NCI-H748 (cell line): ENCODE data around the gene UGT1A9.

Experiments
- DNase-seq: peaks from one replicate; lab custom pipeline; 2025; ENCODE audit not compliant: unreplicated experiment; lab: John Stamatoyannopoulos, UW

The UGT1A9 gene

DNA sequence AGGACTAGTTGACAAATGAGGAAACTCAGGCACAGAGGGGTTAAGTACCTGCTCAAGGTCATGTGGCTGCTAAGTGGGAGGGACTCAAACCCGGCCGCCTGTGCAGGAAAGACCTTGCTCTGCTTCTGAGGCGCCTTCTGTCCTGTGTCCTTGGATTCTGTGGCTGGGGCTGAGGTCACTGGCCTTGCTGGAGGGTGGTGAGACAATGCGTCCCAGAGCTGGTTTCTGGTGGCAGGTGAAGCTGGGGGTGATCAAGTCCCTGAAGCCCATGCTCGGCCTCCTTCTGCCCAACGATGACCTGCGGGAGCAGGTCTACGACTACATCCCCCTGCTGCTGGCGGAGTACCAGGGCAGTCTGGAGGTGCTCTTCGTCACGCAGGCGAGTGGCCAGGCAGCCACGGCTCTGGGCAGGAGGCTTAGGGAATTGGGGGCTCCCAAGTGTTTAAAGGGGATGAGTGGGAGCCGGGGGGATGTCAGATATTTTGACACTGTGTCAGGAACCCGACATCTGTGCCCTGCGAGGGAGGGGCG is 122.5 kb downstream of the UGT1A9 start:
- no peak for DNase-seq

DNA sequence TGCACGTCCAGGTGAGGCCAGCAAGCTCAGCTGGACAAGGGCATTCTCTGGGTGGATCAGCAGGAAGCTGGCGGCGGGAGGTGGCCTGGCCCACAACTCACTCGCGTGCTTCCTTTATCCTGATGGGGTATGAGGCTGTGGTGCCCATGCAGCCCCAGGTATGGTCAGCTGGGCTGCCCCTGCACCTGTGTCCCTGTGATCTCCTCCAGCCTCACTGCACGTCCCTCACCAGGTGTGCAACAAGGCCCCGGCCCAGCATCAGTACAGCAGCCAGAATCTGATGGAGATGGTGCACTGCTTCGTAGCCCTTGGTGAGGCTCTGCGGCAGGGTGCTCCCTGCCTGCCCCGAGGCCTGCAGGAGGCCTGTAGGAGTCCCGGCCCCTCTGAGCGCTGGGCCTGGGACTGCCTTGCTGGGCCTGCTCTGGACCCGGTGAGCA is 124.1 kb downstream of the UGT1A9 start:
- DNase-seq = no peak

DNA sequence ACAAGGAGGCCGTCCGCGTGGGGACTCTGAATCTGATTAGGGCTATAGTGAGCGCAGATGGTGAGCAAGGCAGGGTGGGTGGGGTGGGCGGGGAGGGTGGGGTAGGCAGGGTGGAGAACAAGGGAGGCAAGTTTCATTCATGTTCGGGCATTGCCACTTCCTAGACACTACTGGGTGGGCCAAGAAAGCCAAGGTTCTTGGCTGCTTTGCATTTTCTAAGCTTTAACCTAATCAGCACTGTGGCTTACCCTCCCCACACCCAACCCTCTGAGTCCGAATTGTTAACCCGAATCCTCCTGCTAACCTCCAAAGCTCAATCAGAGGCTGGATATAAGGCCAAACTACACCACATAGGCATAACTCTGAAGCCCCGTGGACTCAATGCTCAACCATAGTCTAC is 124.6 kb downstream of the UGT1A9 start:
- no peak for DNase-seq

DNA sequence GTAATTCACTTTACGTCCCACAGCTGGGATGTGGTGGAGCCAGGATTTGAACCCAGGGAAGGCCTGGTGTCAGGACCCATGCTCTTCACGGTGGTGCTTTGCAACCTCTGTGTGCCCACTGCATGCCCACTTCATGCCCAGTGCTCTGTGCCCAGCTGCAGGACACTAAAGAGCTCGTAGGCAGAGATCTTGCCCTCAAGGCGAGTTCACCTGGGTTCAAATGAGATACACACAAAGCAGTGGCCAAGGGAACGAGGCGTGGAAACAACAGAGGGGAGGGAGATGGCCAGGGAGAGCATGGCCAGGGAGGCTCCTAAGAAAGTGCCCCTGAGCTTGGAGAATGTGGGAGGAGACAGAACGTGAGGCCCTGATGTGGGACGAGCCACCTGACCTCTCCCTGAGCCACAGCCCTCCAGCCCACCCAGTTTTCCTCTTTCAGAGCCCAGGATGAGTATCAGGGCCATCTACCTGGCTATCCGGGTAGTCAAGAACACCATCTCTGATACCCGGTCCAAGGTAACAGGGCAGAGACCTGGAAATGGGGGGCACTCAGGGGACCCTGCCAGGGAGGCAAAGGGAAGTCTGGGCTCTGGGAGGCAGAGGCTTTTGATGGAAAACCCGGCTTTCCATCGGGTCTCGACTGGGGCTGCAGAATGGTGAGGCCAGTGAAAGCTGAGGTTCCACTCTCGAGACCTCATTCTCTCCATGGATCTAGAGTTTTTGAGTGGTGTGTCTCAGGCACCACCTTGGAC is 126.8 kb downstream of the UGT1A9 start:
- DNase-seq = no peak

DNA sequence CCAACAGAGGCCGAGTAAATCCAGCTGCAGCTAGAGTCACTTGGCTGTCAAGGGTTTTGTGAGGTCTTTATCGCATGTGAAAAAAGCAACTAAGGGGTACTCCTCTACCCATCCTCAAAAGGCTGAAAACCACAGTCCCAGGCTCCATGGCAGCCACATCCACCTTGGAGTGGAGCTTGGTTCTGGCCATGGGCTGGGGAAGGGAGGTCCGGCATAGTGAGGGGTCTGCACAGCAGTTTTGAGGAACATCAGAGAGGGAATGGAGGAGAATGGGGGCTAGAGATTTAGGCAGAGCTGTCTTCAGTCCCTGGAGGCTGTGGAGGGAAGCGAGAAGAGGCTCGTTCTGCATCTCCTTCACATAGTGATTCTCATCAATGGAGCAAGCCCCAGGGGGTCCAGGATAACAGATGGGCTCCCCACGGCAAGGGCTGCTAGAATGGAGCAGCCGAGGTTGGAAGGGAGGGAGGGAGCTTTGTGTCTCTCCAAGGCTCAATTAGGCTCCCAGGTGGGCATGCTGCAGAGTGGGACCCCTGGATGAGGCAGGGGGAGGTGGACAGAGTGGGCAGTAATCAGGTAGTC is 127.5 kb downstream of the UGT1A9 start:
- no peak for DNase-seq

DNA sequence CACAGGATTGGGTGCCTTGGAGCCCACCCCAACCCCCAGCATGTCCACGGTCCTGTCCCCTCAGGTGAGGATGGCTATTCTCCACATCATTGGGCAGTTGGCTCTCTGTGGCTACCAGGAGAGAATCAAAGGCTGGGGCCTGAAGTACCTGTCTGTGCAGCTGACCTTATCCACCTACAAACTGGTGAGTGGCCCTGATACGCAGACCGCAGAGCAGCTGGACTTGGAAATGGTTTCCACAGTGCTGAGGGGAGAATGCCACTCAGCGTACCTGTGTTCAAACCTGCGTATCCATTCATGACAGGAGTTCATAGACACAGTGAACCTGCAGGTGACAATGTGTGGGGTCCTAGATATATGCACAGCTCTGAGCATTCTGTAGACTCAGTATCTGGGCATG is 128.0 kb downstream of the UGT1A9 start:
- DNase-seq = no peak

DNA sequence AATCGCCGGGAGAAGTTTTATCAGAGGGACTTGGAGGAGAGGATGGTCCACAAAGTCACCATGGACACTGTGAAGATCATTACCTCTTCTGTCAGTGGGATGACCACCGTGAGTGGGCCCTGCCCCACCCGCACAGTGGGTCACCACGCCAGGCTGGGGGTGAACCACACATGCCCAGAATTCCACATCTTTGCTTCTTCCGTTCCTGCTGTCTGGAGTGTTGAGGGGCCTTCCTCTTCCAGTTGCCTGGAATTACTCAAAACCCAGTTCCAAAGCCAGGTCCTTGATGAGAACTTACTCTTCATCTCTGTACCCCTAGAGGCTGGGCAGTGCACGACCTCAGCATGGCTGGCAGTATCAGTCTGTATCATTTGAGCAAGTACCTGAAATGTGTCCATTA is 128.5 kb downstream of the UGT1A9 start:
- DNase-seq = no peak

DNA sequence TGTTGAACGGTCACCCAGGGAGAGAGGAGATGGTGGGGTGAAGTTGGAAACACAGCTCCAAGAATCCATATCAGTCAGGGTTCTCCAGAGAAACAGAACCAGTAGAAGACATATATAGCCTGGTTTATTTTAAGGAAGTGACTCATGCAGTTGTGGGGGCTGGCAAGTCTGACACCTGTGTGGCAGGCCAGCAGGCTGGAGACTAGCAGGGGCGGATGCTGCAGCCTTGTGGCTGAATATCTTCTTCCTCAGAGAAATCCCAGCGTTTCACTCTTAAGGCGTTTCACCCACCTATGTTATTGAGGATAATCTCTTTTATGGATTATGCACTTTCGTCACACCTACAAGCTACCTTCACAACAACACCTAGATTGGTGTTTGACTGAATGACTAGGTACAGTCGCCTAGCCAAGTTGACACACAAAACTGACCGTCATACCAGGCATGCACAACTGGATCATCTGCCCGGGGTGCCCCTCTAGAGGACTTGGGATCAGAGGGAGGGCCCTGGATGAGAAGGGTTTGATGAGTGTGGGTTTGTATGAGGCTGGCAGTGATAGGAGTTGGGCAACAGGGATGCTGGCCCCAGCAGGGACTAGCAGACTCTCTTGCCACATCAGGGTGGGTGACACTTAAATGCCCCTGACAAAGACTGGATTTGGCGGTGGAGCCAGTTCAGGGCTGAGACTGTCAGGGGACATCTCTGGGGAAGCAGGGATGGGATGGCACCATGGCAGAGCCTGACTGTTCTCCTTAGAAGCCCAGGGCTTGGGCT is 129.8 kb downstream of the UGT1A9 start:
- no peak for DNase-seq

DNA sequence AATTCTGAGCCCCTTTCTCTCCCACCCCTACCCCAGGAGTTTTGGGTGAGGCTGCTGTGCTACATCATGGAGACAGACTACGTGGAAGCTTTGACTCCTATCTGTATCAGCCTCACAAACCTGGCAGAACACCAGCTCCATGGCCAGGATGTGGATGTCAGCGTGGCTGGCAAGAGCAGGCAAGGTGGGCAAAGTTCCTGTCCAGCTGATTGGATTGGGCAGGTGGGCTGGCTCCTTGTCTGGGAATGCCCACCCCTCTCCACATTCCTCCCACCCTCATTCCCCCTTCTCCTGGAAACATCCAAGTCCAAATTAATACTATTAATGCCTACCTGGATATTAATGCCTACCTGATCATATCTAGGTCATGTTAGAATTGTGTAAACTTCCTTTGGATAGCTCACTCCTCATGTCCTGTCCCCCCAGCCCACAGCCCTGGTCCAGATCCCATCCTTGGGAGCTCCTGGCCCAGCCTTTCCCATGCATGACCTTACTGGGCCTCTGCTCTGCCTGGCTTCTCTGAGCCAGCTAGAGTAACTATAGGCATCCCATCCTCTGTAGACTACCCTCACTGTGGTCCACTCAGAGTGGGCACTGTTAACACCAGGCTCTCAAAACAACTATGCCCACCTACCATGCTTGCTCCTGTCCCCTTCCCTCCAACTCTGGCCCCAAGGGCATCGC is 130.6 kb downstream of the UGT1A9 start:
- DNase-seq = no peak

DNA sequence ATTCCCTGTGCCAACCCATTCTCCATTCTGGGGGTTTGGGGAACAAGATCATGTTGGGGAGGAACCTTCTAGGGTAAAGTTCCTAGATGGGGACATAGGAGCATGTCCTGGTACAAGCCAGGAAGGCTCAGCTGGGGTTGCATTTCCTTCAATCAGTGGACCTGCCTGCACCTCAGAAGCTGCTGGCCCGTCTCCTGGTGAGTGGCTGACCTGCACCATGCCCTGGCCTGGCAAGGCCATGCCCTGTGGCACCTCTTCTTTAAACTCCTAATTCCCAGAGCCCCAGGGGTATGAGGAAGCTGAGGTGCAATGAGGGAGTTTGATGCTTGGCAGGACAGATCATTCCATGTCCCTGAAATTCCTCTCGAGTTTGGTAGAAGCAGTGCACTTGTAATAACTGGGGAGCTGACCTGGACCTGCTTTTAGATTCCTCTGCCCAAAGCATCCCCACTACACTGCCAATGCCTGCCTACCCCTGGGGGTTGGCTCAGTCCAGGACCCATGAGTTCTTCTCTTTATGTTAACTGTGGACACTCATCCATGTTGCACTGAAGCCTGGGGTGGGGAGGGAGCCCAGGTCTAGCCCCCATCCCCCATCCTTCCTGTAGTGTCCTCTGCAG is 131.7 kb downstream of the UGT1A9 start:
- no peak for DNase-seq

DNA sequence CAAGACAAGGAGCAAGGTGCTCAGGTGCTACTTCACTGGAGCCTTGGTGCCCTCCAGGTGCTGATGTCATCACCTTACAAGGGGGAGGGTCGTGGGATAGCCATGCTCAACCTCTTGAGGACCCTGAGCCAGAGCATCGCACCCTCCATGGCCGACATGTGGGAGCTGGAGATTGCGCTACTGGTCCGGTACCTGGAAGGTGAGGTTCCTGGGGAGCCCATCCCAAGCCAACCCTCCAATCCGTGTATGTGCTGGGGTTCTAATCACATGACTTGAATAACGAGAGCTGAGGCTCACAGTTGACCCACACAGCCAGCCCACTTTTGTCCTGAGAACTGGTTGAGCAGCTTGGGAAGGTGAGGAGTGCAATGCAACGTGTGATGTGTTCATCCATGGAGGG is 132.3 kb downstream of the UGT1A9 start:
- no peak for DNase-seq

DNA sequence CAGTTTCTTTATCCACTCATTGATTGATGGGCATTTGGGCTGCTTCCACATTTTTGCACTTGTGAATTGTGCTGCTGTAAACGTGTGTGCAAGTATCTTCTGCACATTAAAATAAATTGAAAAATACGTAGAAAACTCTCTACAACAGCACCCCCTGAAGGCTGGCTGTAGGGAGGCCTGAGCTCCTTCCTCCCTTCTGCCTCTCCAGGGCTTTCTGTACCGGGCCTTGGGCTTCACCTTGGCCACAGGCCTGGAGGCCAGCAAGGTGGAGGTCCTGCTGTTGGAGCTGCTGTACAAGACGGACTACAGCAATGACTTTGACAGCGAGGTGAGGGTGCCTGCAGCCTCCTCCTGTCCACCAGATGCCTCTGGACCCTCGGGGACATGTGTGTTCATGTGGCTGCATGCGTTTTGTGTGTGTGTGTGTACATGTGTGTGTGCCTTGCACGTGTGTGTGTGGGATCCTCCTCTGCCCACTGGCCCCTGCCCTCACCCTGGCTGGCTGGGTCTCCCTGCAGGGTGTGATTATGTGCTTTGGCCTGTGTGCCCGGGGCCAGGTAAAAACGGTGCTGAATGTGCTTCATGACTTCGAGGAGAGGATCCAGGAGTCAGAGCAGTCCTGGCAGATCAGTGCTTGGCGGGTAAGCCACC is 135.6 kb downstream of the UGT1A9 start:
- no peak for DNase-seq

DNA sequence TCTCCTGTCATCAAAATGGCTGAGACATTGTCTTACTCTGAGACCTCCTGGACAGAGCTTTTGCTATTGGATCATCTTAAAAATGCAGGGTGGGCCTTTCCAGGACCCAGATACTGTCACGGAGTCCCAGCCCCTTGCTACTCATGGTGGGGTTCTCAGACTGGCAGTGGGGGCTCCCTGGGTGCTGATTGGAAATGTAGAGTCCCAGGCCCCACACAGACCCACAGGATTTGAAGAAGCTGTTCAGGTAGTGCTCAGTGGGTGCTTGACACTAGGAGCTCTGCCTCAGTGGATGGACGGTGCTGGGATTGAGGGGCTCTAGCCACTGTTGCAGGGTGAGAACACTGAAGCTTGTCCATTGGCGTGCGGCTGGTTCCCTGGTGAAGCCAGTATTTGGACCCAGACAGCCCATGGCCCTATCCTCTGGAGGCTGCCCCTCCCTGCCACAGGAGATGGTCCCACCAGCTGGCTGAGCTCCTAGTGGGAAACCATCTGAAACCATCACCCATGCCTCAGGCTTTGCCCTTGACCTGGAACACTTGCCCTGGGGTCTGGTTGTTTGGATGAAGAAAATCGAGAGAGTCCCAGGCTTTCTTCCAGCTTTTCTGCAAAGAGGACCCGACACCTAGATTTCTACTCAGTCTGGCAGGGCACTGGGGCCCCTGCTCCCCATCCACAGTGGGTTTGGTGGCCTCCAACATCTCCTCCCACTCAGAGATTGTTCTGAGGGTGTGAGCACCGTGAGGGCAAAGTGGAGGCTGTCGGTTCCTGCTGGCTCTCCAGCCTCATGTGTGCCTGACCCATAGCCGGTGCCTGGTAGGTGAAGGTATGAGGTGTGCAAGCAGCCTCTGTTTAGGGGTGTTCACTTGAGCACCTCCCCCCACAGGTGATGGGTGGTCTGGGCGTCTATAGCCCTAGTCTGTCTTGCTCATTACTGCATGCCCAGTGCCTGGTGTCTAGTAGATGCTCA is 136.6 kb downstream of the UGT1A9 start:
- DNase-seq = no peak

DNA sequence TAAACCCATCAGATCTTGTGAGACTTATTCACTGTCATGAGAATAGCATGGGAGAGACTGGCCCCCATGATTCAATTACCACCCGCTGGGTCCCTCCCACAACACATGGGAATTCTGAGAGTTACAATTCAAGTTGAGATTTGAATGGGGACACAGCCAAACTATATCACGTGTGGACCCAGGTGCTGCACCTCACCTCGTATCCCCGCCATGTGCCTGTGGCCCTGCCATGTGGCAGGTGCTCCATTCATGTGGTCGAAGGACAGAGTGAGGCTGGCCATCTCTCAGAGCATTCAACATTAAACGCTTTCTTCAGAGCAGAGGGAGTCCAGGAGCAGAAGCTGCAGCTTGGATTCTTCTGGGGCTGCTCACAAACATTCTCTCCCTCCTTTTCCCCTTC is 138.7 kb downstream of the UGT1A9 start:
- no peak for DNase-seq

DNA sequence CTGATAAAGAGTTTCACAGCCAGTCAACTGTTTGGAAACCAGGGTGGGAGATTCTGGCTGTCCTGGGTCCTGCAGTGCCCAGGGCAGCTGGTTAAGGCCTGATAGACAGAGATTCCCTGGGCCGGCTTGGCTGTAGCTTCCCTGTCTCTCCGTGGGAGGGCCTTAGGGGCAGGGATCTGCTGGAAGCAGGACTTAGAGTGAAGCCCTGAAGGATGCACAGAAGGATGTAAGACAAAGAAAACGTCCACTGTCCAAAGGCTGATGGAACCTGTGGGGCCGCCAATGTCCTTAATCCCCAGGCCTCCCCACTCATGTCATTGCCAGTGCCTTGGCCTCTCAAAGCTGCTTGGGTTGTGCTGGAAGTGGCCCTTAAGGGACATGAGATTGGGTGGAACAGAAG is 139.4 kb downstream of the UGT1A9 start:
- DNase-seq = no peak

DNA sequence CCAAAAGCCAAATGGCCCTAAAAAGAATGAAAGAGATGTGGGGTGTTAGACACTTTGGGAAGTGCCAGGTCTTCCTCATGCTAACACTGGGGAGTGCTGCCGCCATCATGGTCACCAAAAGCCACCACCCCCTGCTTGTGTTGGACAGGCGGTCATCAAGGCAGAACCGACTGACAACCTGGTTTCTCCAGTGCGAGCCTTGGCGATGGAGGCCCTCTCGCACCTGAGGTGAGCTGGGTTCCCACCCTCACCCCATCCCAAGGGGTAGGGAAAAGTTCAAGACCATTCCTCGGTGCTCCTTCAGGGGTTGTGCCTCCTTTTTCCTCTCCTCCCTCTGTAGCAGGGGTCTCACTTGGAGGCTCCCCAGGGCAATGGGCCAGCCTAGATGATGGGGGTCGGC is 140.0 kb downstream of the UGT1A9 start:
- no peak for DNase-seq

DNA sequence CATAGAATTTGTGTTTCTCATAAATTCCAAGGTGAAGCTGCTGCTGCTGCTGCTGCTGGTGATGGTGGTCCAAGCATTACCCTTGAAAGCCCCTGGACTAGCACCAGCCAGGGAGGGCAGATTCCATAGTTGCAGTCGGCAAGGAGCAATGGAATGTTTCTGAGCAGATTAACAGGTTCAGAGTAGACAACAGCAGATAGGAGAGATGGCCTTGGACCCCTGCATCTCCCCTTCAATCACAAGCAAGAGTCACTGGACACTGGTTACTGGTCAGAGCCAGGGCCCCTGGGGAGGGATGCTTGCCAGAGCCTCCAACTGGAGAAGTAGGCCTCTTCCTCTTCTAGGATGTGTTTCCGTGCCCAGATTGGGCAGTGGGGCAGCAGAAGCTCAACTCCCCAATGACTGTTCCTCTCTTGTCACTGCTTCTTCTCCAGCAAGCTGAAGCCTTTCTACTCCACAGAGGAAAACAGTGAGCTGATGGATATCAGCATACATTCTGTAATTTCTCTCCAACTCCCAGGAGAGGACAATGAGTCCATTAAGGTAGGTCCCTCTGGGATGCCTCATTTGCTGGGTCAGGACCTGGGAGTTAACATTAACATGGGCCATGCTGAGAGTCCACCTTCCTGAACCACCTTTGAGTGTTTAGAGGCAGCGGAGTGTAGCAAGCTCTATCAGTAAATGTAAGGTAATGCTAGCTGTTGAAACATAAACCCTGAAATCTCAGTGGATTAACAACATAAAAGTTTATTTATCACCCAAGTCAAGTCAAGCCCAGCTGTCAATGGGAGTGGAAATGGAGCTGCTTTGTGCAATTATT is 141.7 kb downstream of the UGT1A9 start:
- DNase-seq = no peak

DNA sequence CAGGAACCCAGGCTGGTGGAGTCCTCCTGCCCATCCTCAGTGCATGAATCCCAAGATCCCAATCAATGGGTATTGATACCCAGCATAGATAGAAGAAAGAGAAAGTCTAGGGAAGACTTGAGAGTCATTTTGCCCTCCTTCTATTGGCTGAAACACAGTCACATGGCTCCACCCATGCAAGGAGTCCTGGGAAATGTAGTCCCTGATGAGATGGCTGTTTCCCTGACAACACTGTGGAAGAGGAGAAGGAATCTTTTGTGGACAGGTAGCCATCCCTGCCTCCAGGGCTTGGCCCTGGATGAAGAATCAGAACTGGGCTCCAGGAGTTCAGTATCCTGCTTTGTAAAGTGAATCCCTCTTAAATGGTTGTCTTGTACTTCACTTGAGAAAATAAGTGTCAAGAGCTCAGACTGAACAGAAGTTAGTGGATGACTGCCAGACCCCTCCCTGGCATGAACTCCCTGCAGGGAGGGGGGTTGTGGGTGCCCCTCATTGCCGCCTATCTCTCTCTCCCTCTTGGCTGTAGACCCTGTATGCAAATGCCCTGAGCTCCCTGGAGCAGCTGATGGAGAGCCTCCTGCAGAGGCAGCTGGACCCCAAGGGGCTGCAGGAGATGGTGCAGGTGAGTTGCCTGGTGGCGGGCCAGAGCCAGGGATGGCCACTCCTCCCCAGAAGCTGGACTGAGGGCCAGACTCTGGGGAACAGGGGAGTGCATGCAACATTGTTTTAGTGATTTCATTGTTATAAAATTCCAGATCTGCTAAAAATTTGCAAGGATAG is 142.5 kb downstream of the UGT1A9 start:
- DNase-seq = peak; percentile 15
